Common myeloid progenitor, CD34-positive (primary cell): ENCODE data around the gene FGD4.
"Not testable (repeated sequence)": the region's sequence is repeated elsewhere in the genome, so short reads cannot be mapped to it uniquely, and the experiment has no call there.

Experiments
- CTCF ChIA-PET: fragments of 350-600 bp; sonication (Branson Sonifier 250); formaldehyde crosslinking; loops from one replicate; lab custom pipeline; 2021; ENCODE audit warnings: antibody characterized with exemption; lab: Charles Lee
- POLR2A ChIA-PET: fragments of 350-600 bp; sonication (Branson Sonifier 250); formaldehyde crosslinking; loops from one replicate; lab custom pipeline; 2021; ENCODE audit warnings: antibody characterized with exemption; lab: Charles Lee
- DNase-seq, 3 donors: peaks; one replicate each; pipeline versions ENCODE4 v3.0.0 to v3.0.0-alpha.2; 2013
- H3K27ac ChIP-seq, 2 experiments: 1 replicate in 1 of 2; 2 replicates in 1 of 2; pipeline ENCODE4 v1.7.0; 2013; ENCODE audit warnings: inconsistent platforms in 2 of 2, low read length in 2 of 2, mild to moderate bottlenecking in 2 of 2, low read depth in 1 of 2, moderate library complexity in 1 of 2; ENCODE audit not compliant: severe bottlenecking in 2 of 2, insufficient read depth in 1 of 2, poor library complexity in 1 of 2
- H3K27me3 ChIP-seq, 5 experiments: replicated peaks in 2 of 5; 1 replicate in 3 of 5; 2 replicates in 2 of 5; pipeline versions ENCODE4 v1.6.1 to v1.7.0; 2013; ENCODE audit warnings: low read length in 4 of 5, mild to moderate bottlenecking in 2 of 5, moderate library complexity in 2 of 5, inconsistent platforms in 1 of 5; ENCODE audit not compliant: insufficient read depth in 5 of 5, control insufficient read depth in 4 of 5
- H3K36me3 ChIP-seq, 4 experiments: 1 replicate in 2 of 4; 2 replicates in 2 of 4; pipeline versions ENCODE4 v1.6.1 to v1.7.0; 2013; ENCODE audit warnings: low read length in 3 of 4, control low read depth in 1 of 4, mild to moderate bottlenecking in 1 of 4; ENCODE audit not compliant: control insufficient read depth in 4 of 4, insufficient read depth in 4 of 4
- H3K4me1 ChIP-seq, 4 experiments: 1 replicate in 3 of 4; 2 replicates in 1 of 4; pipeline versions ENCODE4 v1.6.1 to v1.7.1; 2013; ENCODE audit warnings: low read length in 3 of 4, mild to moderate bottlenecking in 3 of 4, control low read depth in 1 of 4, inconsistent platforms in 1 of 4, moderate library complexity in 1 of 4; ENCODE audit not compliant: control insufficient read depth in 4 of 4, insufficient read depth in 4 of 4; ENCODE audit errors: control extremely low read depth in 1 of 4
- H3K4me3 ChIP-seq, 7 experiments: 1 replicate in 4 of 7; 2 replicates in 3 of 7; pipeline versions ENCODE4 v1.5.1 to v1.7.0; 2013; ENCODE audit warnings: mild to moderate bottlenecking in 7 of 7, low read length in 6 of 7, moderate library complexity in 6 of 7, inconsistent platforms in 2 of 7, low read depth in 2 of 7, control low read depth in 1 of 7; ENCODE audit not compliant: insufficient read depth in 4 of 7, control insufficient read depth in 1 of 7; ENCODE audit errors: extremely low read depth in 1 of 7
- H3K9me3 ChIP-seq, 5 experiments: 1 replicate in 4 of 5; 2 replicates in 1 of 5; pipeline versions ENCODE4 v1.6.1 to v1.7.1; 2013; ENCODE audit warnings: low read length in 4 of 5, mild to moderate bottlenecking in 2 of 5, inconsistent platforms in 1 of 5, low read depth in 1 of 5, moderate library complexity in 1 of 5; ENCODE audit not compliant: control insufficient read depth in 4 of 5, insufficient read depth in 2 of 5; ENCODE audit errors: control extremely low read depth in 1 of 5
- WGBS: methylation state at CpG from one replicate; pipeline ENCODE4 v1.1.5; 2013; ENCODE audit not compliant: insufficient coverage; 5-methylcytosine and 5-hydroxymethylcytosine counted together

The FGD4 gene

GRCh38 chr12:32511976-32512375 lies 112.6 kb downstream of the FGD4 start:
- CTCF ChIA-PET, H3K4me3 ChIP-seq, H3K27ac ChIP-seq, H3K9me3 ChIP-seq, DNase-seq, H3K36me3 ChIP-seq, H3K27me3 ChIP-seq: not testable (repeated sequence)
- H3K4me1 ChIP-seq: peaks cover 0 to 15% (median 11%) of the 10 kb centered on the region in 4 experiments
- 98% methylated on average over 4 of the region's 7 CpGs for WGBS
- POLR2A ChIA-PET: interaction anchor here (0.7 kb wide), 1 partner anchor 92 kb away, joined by 3 read pairs; no protein-coding TSS in a partner anchor

DNA sequence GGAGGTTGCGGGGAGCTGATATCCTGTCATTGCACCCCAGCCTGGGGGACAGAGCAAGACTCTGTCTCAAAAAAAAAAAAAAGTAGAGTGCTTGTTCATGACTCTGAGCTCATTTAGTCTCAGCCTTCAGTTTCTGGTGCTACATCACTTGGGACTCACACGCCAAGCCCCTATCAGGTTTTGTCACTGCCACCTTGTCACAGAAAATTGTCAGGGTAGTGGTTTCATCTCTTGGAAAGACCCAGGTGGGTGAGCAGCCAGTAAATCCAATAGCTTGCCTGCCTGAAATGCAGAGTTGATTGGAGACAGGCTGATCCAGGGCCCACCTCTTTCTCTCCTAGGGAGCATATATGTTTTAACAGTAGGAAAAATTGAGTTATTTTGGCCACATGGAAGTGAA lies 113.0 kb downstream of the FGD4 start:
- H3K27ac ChIP-seq: no peak overlapping the region
- ChIA-PET CTCF (no interaction called here), POLR2A (no interaction called here)
- H3K27me3 ChIP-seq: no peaks in the 10 kb centered on the region
- H3K4me1 ChIP-seq: peaks cover 0 to 13% (median 11%) of the 10 kb centered on the region in 4 experiments
- WGBS: 100% methylated on average over 2 of the region's 2 CpGs
- no peak for DNase-seq
- H3K36me3 ChIP-seq: no peaks in the 10 kb centered on the region
- no peaks in the 10 kb centered on the region for H3K9me3 ChIP-seq
- H3K4me3 ChIP-seq: no peak overlapping the region

GRCh38 chr12:32512910-32513309 lies 113.6 kb downstream of the FGD4 start:
- no peaks in the 10 kb centered on the region for H3K27me3 ChIP-seq
- H3K9me3 ChIP-seq: no peaks in the 10 kb centered on the region
- no peak overlapping the region for H3K4me3 ChIP-seq
- H3K4me1 ChIP-seq: peaks cover 0 to 12% (median 11%) of the 10 kb centered on the region in 4 experiments
- ChIA-PET POLR2A (no interaction called here), CTCF (no interaction called here)
- 100% methylated on average over 2 of the region's 2 CpGs for WGBS
- no peak overlapping the region for H3K27ac ChIP-seq
- no peaks in the 10 kb centered on the region for H3K36me3 ChIP-seq
- no peak for DNase-seq

GRCh38 chr12:32515137-32515873 lies 115.9 kb downstream of the FGD4 start:
- Histone ChIP-seq H3K4me3 (no peak overlapping the region), H3K4me1 (peaks cover 0 to 12% (median 11%) of the 10 kb centered on the region in 4 experiments), H3K27ac (no peak overlapping the region), H3K9me3 (no peaks in the 10 kb centered on the region), H3K36me3 (no peaks in the 10 kb centered on the region), H3K27me3 (no peaks in the 10 kb centered on the region)
- POLR2A ChIA-PET: no interaction called here
- peak in 1 of 3 donors; percentile 36 for DNase-seq
- no CpG with 5 or more reads among the region's 1 CpG for whole genome bisulfite sequencing
- CTCF ChIA-PET: interaction anchor here (1.3 to 1.6 kb wide), 3 partner anchors 9 to 156 kb away, joined by 3 to 6 read pairs (median 4); no protein-coding TSS in a partner anchor

- DNase-seq: peak; percentile 76 to 96 (median 91)
- Histone ChIP-seq H3K9me3 (no peaks in the 10 kb centered on the region), H3K4me3 (no peak overlapping the region), H3K36me3 (no peaks in the 10 kb centered on the region), H3K27me3 (no peaks in the 10 kb centered on the region), H3K4me1 (peaks cover 0 to 14% (median 12%) of the 10 kb centered on the region in 4 experiments), H3K27ac (peak overlapping the region; percentile 28 to 65)
- 0% methylated on average over 2 of the region's 2 CpGs for WGBS
- ChIA-PET CTCF (interaction anchor here (1.2 kb wide), 1 partner anchor 16 kb away, joined by 3 read pairs; no protein-coding TSS in a partner anchor), POLR2A (interaction anchor here (0.9 kb wide), 1 partner anchor 23 kb away, joined by 4 read pairs; no protein-coding TSS in a partner anchor)
Observed at GRCh38 chr12:32516230-32516629, 116.9 kb downstream of the FGD4 start.

GRCh38 chr12:32517966-32518365 lies 118.6 kb downstream of the FGD4 start:
- 98% methylated on average over 5 of the region's 5 CpGs for WGBS
- no peaks in the 10 kb centered on the region for H3K9me3 ChIP-seq
- no peak overlapping the region for H3K4me3 ChIP-seq
- DNase-seq: no peak
- ChIA-PET CTCF (no interaction called here), POLR2A (no interaction called here)
- H3K36me3 ChIP-seq: no peaks in the 10 kb centered on the region
- no peak overlapping the region for H3K27ac ChIP-seq
- H3K4me1 ChIP-seq: peaks cover 15 to 30% (median 26%) of the 10 kb centered on the region in 4 experiments
- no peaks in the 10 kb centered on the region for H3K27me3 ChIP-seq

DNA sequence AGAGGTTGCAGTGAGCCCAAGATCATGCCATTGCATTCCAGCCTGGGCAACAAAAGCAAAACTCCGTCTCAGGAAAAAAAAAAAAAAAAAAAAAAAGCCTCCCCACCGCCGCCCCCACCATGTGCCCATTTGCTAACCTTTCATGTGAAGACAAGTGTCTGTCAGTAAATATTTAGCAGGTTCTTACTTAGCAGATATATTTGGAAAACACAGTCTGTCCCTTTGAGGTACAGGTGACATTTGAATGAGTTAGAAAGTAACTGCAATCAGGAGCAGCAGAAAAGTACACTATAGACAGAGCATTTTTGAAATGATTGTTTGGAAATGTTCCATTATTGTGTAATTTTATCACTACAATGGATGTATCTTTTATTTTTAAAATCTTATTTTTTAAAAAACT lies 119.7 kb downstream of the FGD4 start:
- no peaks in the 10 kb centered on the region for H3K36me3 ChIP-seq
- no CpG with 5 or more reads among the region's 3 CpGs for WGBS
- H3K9me3 ChIP-seq: no peaks in the 10 kb centered on the region
- no peak overlapping the region for H3K4me3 ChIP-seq
- peaks cover 21 to 39% (median 33%) of the 10 kb centered on the region in 4 experiments for H3K4me1 ChIP-seq
- no peak overlapping the region for H3K27ac ChIP-seq
- DNase-seq: no peak
- no peaks in the 10 kb centered on the region for H3K27me3 ChIP-seq
- ChIA-PET POLR2A (no interaction called here), CTCF (no interaction called here)
